ENCODE results near the gene SLC4A4.

DNA sequence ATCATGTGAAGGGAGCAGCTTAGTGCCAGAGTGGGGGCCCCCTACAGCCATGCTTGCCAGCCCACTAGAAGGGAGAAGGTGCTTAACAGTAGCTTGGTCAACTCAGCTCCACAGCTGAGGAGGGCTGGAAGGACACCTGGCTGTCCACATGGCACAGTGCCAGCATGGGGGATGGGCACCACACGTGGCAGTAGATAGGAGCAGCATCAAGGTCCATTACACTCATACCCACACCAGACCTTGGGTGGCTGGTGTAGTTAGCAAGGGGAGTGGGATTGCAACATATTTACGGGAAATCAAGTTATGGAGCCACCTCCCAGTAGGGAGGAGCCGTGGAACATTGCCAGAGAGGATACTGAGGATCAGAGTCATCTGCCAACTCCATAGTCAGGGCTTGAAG, 37.9 kb upstream of the SLC4A4 start:
- TF ChIP-seq YY1 (IDR thresholded peaks at IDR 0.05; ENCODE audit: low read depth, low read length) (no peak), SREBF1 (IDR thresholded peaks at IDR 0.05; ENCODE audit: low read length) (no peak)

Data from GM12878 (cell line).